ENCODE measurements around the gene RUNX2. TPM values are rescaled to one million over a fixed set of nuclear protein-coding genes. Genes with fewer than 3 reads are reported as not detected.

RUNX2 gene
- total and polyA plus RNA-seq, 2 of the 8 experiments (the other 6 are each of a cell fraction or from before 2014, with no cell fraction given), result 0.26 to 1.2 TPM

DNA sequence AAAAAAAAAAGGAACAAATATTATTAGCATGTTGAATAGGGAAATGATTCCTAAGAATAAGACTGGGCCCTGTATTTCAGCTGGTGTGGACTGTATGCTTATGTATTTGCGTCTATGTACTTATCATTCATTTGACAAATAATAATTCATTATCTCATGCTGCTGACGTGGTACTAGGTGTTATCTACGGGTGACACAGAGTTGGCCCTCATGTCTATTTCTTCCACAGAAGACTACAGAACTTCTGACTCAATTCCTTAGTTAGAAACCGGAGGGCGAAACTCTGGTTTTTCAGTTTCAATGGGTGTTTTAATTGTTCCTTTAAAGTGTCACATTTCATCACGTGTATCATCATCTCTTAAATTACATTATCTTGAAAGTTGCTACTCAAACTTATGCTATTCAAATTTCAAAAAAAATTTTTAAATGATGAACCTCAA is 381.7 kb downstream of the RUNX2 start (continued):
- TF ChIP-seq SP1 (IDR thresholded peaks at IDR 0.05; ENCODE audit: low read depth, low read length) (no peak), KDM4A (IDR thresholded peaks at IDR 0.05; ENCODE audit: low read depth, low read length, severe bottlenecking) (no peak), SP2 (IDR thresholded peaks at IDR 0.05; ENCODE audit: low read length) (no peak)

Data from H1 (cell line).